NCI-H2196 (cell line): ENCODE measurements around the gene NEU4.
A peak's percentile ranks its signal among the peaks of the same experiment; 100 is the strongest.
"Not testable (repeated sequence)": the region's sequence is repeated elsewhere in the genome, so short reads cannot be mapped to it uniquely, and the experiment has no call there.

ENCODE experiments used
- DNase-seq: peaks from one replicate; lab custom pipeline; 2025; ENCODE audit not compliant: unreplicated experiment; lab: John Stamatoyannopoulos, UW

Gene NEU4

DNA sequence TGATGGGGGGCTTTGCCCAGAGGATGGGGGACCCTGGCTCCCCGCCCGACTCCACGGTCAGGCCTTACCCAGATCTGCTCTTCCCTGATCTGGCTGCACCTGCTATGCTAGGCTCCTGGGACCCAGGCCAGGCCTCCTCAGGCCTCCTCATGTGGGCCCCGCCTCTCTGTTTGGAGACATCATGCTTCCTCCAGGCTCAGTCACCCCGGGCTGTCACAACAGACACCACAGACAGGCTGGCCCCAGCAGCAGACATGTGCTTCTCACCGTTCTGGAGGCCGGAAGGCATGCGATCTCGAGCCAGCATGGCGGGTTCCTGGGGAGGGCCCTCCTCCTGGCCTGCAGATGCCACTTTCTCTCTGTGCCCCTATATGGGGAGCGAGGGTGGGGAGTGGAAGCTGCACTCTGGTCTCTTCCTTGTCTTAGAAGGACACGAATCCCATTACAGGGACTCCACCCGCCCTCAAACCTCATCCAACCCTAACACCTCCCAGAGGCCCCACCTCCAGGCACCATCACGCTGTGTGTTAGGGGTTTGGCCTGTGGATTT lies 10.8 kb upstream of the NEU4 start:
- peak; percentile 88 for DNase-seq

DNA sequence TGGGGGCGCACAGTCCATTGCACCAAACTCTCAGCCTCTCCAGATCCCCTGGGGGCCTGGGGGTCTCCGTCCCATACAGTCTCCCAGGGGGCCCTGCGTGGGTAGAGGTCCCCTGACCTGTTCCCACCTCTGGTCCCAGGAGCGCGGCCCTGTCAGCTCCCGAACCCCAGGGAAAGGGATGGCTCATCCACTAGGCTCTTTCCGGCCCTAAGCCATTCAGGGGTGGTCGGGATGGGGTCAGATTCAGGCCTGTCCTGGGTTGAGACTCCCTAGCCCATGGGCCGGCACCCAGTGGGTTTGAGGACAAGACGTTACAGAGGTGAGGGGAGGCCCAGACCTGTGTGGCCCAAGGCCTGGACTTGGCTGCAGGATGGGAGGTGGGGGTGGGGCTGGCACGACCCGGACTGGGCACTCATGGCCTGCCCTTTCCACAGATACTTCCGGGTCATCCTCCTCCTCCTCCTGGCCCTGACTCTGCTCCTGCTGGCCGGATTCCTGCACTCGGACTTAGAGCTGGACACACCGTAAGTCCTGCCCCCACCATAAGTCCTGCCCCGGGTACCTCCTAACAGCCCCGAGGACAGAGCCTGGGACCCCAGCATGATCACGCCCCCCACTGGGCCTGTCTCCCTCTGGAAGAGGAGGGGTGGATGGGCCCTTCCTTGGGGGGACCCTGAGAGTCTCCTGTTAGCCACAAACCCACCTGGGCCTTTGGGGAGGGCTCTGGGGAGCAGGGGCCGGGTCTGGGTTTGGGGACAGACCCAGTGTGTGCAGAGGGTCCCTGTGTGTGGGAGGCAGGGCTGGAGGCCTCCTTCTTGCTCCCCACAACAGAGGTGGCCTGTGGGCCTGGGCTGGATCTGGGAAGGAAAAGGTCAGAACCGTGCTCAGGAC lies 10.1 kb upstream of the NEU4 start:
- DNase-seq, result no peak

DNA sequence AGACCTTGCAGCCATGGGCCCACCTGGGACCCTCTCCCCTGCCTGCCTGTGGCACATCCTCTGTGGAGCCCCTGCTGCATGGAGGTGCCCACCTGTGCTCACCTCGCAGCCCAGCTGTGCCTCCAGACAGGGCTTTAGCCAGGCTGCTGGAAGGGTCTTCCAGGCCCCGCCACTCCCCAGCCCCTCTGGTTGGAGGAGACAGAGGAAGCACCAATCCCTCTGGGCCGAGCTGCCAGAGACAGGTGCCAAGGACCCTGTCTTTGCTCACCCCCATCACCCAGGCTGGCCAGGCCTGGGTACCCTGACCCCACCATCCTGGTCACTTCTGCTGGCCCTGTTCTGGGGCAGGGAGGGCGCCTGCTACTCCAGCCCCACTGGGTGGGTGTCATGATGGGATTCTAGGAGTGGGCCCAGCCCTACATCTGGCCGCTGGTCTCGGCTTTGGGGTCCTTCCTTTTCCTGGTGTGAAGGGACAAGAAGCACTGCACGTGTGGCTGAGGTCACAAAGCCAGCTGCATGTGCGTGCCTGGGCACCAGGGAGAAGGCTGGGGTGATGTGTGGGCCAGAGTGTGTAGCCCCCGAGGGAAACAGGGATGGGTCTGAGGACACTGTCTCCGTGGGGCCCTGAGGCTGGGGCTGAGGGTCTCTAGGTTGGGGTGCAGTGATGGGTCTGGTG lies 9.3 kb upstream of the NEU4 start:
- no peak for DNase-seq

- DNase-seq, result not testable (repeated sequence)
Measured at GRCh38 chr2:241800198-241800903, 8.6 kb upstream of the NEU4 start.

DNA sequence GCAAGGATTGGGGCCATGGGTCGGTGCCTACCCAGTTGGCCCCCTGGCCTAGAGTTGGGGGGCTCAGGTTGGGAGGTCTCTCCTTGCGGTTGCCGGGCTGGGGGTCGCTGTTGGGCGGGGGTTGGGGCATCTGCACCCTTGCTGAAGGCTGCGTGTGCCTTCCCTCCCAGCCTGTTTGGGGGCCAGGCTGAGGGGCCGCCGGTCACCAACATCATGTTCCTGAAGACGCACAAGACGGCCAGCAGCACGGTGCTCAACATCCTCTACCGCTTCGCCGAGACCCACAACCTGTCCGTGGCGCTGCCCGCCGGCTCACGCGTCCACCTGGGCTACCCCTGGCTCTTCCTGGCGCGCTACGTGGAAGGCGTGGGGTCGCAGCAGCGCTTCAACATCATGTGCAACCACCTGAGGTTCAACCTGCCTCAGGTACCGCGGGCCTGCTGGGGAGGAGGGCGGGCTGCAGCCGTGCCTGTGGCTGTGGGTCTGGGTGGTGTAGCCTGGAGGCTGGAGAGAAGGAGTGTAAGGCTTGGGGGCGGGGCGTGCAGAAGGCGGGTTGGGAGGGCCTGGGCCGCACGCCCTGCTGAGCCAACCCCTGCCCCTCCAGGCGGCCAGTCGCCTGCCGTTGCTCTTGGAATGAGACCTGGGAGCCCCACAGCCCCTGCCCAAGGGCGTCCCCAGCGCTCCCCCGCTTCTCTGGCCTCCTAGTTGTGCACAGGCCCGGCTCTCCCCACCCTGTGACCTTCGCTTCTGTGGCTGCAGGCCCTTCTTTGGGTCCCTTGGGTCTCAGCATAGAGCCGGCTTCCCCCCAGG lies 7.2 kb upstream of the NEU4 start:
- no peak for DNase-seq

DNA sequence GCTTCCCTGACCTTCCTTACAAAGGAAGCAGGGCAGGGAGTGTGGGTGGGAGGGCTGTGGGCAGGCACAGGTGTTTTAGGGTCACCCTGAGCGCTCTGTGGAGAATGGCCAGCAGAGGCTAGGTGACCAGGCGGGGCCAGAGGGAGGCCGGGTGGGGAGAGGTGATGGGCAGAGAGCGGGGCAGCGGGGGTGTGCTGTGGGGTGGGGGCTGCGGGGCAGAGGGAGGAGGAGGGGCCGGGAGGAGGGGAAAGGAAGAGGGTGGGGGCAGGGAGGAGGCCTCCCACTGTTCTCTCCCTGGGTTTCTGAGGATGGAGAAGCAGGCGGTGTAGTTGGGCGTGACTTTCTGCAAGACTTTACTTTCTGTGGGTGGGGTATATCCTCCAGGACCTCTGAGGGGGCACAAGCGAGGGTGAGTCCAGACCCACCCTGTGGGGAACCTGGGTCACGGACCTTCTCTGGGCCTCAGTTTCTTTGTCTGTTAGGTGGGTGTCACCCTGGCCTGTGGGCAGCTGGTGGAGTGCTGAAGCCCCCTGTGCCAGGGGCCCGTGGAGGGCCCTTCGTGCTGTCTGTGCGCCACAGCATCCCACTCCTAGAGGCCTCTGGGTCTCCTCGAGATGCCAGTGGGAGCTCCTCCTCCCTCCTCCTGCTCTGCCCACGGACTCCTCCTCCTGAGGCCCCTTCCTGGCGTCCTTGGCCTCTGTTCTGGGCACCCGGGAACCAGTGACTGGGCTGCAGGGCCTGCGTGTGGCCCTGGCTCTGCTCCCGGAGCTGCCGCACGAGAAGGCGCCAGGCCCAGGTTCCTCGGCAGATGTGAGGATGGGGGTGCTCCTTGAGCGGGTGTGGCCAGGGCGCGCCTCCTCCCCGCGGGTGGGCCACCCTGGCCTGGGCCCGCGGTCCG lies 6.3 kb upstream of the NEU4 start:
- no peak for DNase-seq

DNA sequence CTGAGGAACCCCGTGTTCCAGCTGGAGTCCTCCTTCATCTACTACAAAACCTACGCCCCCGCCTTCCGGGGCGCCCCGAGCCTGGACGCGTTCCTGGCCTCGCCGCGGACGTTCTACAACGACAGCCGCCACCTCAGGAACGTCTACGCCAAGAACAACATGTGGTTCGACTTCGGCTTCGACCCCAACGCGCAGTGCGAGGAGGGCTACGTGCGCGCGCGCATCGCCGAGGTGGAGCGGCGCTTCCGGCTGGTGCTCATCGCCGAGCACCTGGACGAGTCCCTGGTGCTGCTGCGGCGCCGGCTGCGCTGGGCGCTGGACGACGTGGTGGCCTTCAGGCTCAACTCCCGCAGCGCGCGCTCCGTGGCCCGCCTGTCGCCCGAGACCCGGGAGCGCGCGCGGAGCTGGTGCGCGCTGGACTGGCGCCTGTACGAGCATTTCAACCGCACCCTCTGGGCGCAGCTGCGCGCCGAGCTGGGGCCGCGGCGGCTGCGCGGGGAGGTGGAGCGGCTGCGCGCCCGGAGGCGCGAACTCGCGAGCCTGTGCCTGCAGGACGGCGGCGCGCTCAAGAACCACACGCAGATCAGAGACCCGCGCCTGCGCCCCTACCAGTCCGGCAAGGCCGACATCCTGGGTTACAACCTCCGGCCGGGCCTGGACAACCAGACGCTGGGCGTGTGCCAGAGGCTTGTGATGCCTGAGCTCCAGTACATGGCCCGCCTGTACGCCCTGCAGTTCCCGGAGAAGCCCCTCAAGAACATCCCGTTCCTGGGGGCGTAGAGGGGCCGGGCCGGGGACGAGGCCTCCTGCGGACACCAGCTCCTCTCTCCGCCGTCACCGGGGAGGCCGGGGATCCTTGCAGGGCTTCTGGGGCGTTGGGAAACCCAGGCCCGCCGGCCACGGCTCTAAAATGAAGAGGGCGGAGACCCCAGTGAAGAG lies 5.3 kb upstream of the NEU4 start:
- DNase-seq, result peak; percentile 78

DNA sequence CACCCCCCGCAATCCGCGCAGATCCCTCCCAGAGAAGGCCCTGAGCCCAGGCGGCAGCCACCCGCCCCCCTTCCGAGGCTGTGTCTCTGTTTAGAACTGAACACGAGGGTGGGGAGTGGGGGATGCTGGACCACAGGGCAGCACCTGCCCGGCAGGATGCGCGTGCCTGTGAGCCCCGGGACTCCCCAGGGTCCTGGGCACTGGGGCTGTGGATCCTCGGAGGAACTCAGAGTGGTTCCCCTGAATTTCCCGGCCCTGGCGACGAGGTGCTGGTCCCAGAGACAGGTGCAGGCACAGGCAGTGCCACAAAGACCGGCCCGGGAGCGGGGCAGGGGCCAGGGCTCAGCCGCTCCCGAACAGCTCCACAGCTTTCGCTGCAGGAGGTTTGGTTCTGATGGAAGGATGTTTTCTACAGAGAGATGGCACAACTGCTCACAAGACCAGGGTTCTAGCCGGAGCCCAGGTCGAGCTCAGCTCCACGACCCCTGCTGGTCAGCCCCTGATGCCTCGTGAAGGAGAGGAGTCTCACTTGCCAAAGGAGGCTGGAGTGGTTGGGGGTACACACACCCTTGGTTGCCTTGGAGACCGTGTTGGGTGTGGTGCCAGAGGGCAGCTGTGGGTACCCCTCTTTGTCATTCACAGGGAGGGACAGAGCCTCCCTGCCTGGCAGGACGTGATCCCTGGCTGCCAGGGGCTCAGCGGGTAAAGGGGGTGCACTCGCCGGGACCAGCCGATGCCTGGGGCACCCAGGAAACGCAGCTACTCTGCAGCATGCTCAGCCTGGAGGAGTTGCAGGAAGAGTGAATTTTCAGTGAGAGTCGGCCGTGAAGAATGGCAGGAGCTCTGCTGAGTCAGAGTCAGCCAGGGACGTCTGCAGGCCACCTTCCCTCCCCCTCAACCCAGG lies 4.4 kb upstream of the NEU4 start:
- DNase-seq, result no peak

- DNase-seq, result not testable (repeated sequence)
Measured at GRCh38 chr2:241806217-241806616, 2.8 kb upstream of the NEU4 start.

DNA sequence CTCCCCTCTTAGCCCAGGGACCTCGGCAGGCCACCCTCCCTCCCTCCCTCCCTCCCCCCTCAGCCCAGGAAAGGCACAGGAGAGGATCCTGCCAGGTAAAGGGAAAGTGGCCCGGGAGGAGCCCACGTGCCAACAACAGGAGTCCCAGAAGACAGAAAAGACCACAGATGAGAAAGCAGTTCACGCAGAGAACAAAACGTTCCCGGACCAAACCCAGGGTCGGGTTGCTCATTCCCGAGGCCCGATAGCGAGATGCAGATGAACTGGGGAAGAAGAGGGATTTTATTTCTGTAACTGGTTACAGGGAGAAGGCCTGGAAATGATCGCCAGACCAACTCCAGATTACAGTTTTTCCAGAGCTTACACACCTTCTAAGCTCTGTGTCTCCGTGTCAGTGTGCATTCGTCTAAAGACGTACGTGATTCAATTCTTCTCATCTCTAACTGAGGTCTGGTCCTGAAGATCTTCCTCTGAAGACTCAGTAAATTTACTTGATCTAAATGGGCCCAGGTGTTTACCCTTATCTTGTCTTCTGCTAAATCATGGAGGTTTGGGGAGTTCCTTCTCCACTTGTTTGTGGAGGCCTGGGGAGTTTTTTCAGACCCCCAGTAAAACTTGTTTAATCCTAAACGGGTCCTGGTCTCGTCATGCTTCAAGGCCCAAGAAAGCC lies 807 bp upstream of the NEU4 start:
- no peak for DNase-seq

DNA sequence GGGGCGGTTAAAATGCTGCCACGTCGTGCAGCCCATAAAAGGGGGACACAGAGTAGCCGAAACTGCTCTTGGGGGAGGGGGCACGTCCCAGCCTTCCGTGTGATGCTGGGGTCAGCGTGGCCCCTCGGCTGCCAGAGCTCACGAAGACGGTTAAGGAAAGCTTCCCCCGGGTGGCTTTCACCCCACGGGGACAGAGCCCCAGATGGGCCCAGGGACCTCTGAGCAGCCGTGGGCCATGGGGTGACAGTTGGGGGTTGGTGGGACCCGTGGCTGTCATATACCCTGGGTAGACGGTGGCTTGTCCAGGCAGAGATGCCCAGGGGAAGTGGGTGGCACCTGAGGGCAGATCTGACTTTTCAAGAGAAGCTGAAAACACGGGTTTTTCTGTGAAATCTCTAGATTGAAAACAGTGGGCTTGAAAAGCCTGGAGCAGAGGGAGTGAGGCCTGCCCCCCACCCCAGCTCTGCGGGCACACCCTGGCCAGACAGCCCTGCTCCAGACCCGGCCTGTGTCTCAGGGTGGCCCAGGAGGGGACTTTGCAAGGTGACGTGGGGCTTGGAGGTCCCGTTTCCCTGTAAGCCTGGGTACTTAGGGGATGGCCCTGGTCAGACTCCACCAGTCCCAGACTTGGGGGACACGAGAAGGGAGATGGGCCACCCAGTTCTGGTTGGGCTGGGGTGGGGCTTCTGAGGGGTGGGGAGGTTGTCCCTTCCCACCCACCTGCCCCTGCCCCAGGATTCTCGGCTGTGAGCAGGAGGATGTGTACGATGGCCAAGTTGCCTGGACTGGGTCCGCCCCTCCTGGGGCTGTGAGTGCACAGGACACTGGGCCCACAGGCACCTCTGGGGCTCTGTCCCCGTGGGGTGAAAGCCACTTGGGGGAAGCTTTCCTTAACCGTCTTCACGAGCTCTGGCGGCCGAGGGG lies 652 bp downstream of the NEU4 start:
- DNase-seq, result no peak

GRCh38 chr2:241810307-241811200 lies 1.6 kb downstream of the NEU4 start:
- no peak for DNase-seq

DNA sequence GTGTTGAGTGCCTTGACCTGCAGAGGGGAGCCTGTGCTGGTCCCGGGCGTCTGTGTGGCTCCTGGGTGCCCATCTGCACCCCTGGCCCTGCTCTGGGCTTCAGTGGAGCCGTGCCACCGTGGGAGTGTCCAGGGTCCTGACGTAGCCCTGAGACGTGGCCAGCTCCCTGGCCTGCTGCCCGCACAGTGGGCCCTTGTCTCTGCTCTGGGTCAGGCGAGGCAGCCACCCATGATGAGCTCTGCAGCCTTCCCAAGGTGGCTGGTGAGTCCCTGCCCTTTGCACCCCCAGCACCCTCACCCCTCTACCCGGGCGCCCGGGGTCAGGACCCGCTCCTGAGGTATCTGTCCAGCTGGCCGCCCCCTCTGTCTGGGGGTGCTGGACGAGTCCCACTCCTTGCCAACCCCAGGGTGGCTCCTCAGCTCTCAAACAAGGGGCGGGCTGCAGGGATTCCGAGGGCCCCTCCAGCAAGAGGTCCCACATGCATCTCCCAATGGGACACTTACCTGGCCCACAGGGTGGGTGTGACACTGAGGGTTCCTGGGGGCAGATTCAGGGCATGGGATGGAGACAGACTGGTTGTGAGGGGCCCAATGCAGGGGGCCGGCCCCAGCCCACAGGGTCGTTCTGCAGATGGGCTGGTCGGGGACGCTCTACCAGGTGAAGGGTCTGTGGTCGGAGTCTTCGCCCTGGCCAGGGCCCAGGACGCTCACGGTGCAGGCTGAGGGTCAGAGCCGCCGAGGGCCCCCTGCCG lies 2.4 kb downstream of the NEU4 start:
- DNase-seq, result no peak
